Measurements from ENCODE around the gene NCAPH2. TPM values are rescaled to one million over a fixed set of nuclear protein-coding genes. Genes with fewer than 3 reads are reported as not detected.

Gene NCAPH2
- total and polyA plus RNA-seq, 9 of the 15 experiments (the other 6 are each of a cell fraction or from before 2014, with no cell fraction given), result 3.6 to 88.6 (median 32.4) TPM

DNA sequence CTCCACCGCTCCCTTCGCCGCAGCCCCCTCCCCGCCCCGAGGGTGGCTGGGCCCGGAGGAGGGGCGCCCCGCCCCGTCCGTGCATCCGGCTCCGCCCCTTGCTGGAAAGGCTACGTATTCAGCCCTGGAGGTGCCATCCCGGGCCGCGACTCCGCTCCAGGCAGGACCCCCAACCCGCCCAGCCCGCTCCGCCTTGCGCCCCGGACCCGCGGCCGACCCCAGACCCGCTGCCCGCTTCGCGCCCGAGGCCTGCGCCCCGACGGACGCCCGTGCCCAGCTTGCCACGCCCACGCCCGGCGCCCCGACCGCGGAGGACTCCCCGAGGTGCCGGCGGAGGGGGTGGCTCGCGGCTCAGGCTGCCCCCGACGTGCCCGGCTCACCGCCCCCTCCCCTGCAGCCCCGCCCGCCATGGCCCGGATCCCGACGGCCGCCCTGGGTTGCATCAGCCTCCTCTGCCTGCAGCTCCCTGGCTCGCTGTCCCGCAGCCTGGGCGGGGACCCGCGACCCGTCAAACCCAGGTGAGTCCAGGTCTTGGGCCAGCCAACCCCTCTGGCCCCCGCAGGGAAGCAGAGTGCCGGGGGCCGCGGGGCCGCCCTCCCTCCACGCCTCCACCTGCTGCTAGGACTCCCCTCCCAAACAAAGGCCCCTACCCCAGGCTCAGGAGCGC, 26.5 kb upstream of the NCAPH2 start, which contains the start of gene ADM2 (continued):
- TF ChIP-seq MYC (IDR thresholded peaks at IDR 0.05; ENCODE audit: low read depth, low read length) (peak; percentile 41; the same call in 1 of the 2 replicates), MYC (CRISPR knock-in tag; IDR thresholded peaks at IDR 0.05; ENCODE audit: borderline replicate concordance, low read depth) (no peak), CHCHD3 (CRISPR knock-in tag; IDR thresholded peaks at IDR 0.05) (no peak), PHF8 (IDR thresholded peaks at IDR 0.05; ENCODE audit: borderline replicate concordance, low read length) (peak; percentile 40; the same call in 1 of the 2 replicates), POLR2B (IDR thresholded peaks at IDR 0.05; ENCODE audit: low read depth, partially characterized antibody) (no peak), MAFF (IDR thresholded peaks at IDR 0.05; ENCODE audit: low read length) (no peak), ZNF79 (CRISPR knock-in tag; IDR thresholded peaks at IDR 0.05; ENCODE audit: low read depth) (no peak), ATF3 (IDR thresholded peaks at IDR 0.05) (peak; percentile 79), ATF3 (CRISPR knock-in tag; conservative IDR thresholded peaks at IDR 0.05) (no peak), SIN3A (IDR thresholded peaks at IDR 0.05; ENCODE audit: borderline replicate concordance in 2 of 2, control insufficient read depth in 1 of 2, low read depth in 2 of 2, low read length in 2 of 2) (no peak), ZNF23 (CRISPR knock-in tag; IDR thresholded peaks at IDR 0.05) (no peak), CEBPG (CRISPR knock-in tag; IDR thresholded peaks at IDR 0.05) (peak; percentile 93), CEBPG (tag; conservative IDR thresholded peaks at IDR 0.05 in 1 of 2, IDR thresholded peaks at IDR 0.05 in 1 of 2) (peak; percentile 72 to 77), FOXM1 (IDR thresholded peaks at IDR 0.05; ENCODE audit: low read depth) (no peak), FOXM1 (CRISPR knock-in tag; IDR thresholded peaks at IDR 0.05; ENCODE audit: low read depth) (no peak), ZNF212 (CRISPR knock-in tag; IDR thresholded peaks at IDR 0.05) (no peak), LEF1 (IDR thresholded peaks at IDR 0.05) (no peak), STAG1 (CRISPR knock-in tag; IDR thresholded peaks at IDR 0.05; ENCODE audit: borderline replicate concordance) (no peak), CTCF (IDR thresholded peaks at IDR 0.05 in 2 of 3, conservative IDR thresholded peaks at IDR 0.05 in 1 of 3; ENCODE audit: insufficient read depth in 2 of 3, low read depth in 1 of 3, low read length in 3 of 3) (no peak), OTX1 (CRISPR knock-in tag; IDR thresholded peaks at IDR 0.05) (no peak), CXXC5 (CRISPR knock-in tag; IDR thresholded peaks at IDR 0.05) (0 out of 2 replicates have a peak, but pooled peaks have one; percentile 22), NUFIP1 (IDR thresholded peaks at IDR 0.05; ENCODE audit: partially characterized antibody) (no peak), GTF2A2 (tag; IDR thresholded peaks at IDR 0.05) (no peak), ZNF311 (CRISPR knock-in tag; IDR thresholded peaks at IDR 0.05) (no peak), SNRNP70 (optimal IDR thresholded peaks at IDR 0.05; ENCODE audit: low read depth, low read length) (no peak), ZNF586 (CRISPR knock-in tag; conservative IDR thresholded peaks at IDR 0.05) (no peak), EP400 (IDR thresholded peaks at IDR 0.05) (peak; percentile 64), ZNF143 (CRISPR knock-in tag; IDR thresholded peaks at IDR 0.05) (no peak), ZBTB7A (IDR thresholded peaks at IDR 0.05; ENCODE audit: borderline replicate concordance, control insufficient read depth, low read depth, low read length) (peak; percentile 67; the same call in 1 of the 2 replicates)
